ENCODE measurements around the gene ZNF33A. TPM values are rescaled to one million over a fixed set of nuclear protein-coding genes. Genes with fewer than 3 reads are reported as not detected.
"Not testable (repeated sequence)": the region's sequence is repeated elsewhere in the genome, so short reads cannot be mapped to it uniquely, and the experiment has no call there.

Gene ZNF33A
- polyA plus RNA-seq (2013, experiment 1 of 2; ENCODE audit: insufficient read length): 6.3 TPM
- 8.4 TPM for polyA plus RNA-seq (2013, experiment 2 of 2; ENCODE audit: insufficient read length)

- DNase-seq: peak; percentile 80
Observed at GRCh38 chr10:38010119-38010903, at the start of gene ZNF33A. Gene ZNF33A, plus strand, starts transcription at chr10:38010675. Its CDS starts 1,667 bp downstream, at chr10:38012342.

GRCh38 chr10:37965006-37965405 is 45.5 kb upstream of the ZNF33A start:
- no peak for DNase-seq

- no peak for DNase-seq
Observed at GRCh38 chr10:37972396-37972795, 38.1 kb upstream of the ZNF33A start.

GRCh38 chr10:37975401-37975991 is 35.0 kb upstream of the ZNF33A start:
- DNase-seq: peak; percentile 15

GRCh38 chr10:37976091-37976879 is 34.2 kb upstream of the ZNF33A start, which contains the start of gene ZNF25:
Gene ZNF25, minus strand, starts transcription at chr10:37976647. Its CDS starts 4,925 bp downstream, at chr10:37971722.
- peak; percentile 98 for DNase-seq

GRCh38 chr10:37976880-37977203 is 33.6 kb upstream of the ZNF33A start:
- DNase-seq: no peak

- DNase-seq: no peak
Observed at GRCh38 chr10:37991655-37992054, 18.8 kb upstream of the ZNF33A start.

GRCh38 chr10:37992083-37992482 is 18.4 kb upstream of the ZNF33A start:
- no peak for DNase-seq

- not testable (repeated sequence) for DNase-seq
Observed at GRCh38 chr10:37998920-37999319, 11.6 kb upstream of the ZNF33A start.

- not testable (repeated sequence) for DNase-seq
Observed at GRCh38 chr10:38000474-38000873, 10.0 kb upstream of the ZNF33A start.

GRCh38 chr10:38003026-38003425 is 7.4 kb upstream of the ZNF33A start:
- no peak for DNase-seq

GRCh38 chr10:38003588-38003987 is 6.9 kb upstream of the ZNF33A start:
- DNase-seq: no peak

- DNase-seq: no peak
Observed at GRCh38 chr10:38007551-38007950, 2.9 kb upstream of the ZNF33A start.

- no peak for DNase-seq
Observed at GRCh38 chr10:38007991-38008390, 2.5 kb upstream of the ZNF33A start.

GRCh38 chr10:38016354-38016753 is 5.9 kb downstream of the ZNF33A start:
- no peak for DNase-seq

GRCh38 chr10:38019124-38019523 is 8.6 kb downstream of the ZNF33A start:
- not testable (repeated sequence) for DNase-seq

- no peak for DNase-seq
Observed at GRCh38 chr10:38025283-38025682, 14.8 kb downstream of the ZNF33A start.

GRCh38 chr10:38027986-38028385 is 17.5 kb downstream of the ZNF33A start:
- peak; percentile 58 for DNase-seq

GRCh38 chr10:38032886-38033285 is 22.4 kb downstream of the ZNF33A start:
- no peak for DNase-seq

GRCh38 chr10:38038107-38038931 is 27.8 kb downstream of the ZNF33A start:
- DNase-seq: no peak

- DNase-seq: no peak
Observed at GRCh38 chr10:38038932-38039245, 28.4 kb downstream of the ZNF33A start.

- DNase-seq: no peak
Observed at GRCh38 chr10:38043516-38043915, 33.0 kb downstream of the ZNF33A start.

Data from fibroblast of skin of back (primary cell).